HG03064 (cell line): Measurements from ENCODE around the gene CERT1.
"Not testable (repeated sequence)": the region's sequence is repeated elsewhere in the genome, so short reads cannot be mapped to it uniquely, and the experiment has no call there.

Experiments
- ATAC-seq: cut with Tn5 transposase; IDR thresholded peaks from one replicate; pipeline ENCODE4 v1.9.1; 2021; ENCODE audit warnings: low read depth; ENCODE audit not compliant: unreplicated experiment

CERT1 gene, protein sequence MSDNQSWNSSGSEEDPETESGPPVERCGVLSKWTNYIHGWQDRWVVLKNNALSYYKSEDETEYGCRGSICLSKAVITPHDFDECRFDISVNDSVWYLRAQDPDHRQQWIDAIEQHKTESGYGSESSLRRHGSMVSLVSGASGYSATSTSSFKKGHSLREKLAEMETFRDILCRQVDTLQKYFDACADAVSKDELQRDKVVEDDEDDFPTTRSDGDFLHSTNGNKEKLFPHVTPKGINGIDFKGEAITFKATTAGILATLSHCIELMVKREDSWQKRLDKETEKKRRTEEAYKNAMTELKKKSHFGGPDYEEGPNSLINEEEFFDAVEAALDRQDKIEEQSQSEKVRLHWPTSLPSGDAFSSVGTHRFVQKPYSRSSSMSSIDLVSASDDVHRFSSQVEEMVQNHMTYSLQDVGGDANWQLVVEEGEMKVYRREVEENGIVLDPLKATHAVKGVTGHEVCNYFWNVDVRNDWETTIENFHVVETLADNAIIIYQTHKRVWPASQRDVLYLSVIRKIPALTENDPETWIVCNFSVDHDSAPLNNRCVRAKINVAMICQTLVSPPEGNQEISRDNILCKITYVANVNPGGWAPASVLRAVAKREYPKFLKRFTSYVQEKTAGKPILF

DNA sequence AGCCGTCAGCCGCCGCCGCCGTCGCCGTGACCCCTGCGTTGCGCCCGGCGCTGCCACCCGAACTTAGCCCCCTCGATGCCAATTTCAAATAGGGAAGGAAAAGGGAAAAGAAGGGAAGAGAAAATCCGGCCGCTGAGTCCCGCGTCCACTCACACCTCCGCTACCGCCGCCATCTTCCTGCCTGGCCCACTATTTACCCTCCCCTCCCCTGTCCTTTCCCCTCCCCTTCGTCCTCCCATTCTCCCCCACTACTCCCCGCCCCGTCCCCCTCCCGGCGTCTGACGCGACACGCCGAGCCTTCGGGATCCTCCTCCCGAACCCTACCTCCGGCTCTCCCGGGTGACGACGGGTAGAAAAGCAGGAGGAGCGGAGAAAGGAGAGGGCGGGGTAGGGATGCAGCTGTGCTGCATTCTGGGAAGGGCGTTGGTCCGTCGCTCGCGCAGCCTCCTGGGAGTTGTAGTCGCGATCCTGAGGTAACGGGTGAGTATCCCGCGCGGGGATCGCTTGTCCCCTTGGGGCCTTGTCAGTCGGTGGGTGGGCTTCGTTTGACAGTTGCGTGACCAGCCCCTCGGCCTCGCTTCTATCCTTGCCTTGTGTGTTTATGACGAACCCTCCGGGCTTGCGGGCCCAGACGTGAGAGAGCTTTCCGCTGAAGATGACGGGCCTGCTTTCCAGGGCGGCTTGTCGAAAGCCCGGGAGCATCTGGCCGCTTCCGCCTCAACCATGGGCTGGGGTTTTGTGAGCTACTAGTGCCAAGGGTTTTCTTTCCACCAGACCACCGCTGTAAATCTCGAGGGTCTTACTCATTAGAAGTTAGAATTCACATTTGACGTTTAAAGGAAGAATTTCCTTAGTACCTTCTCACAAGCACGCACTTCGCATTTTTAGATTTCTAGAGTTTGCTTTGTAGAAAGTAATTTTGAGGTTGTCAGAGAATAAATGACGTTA, at the start of gene CERT1, which contains the start of gene POLK:
TSS of gene CERT1 (minus strand) at position 195 of the 948 bp plus-strand sequence. CDS start 422 bp downstream, outside the sequence.
TSS of gene POLK (plus strand) at position 457 of the 948 bp plus-strand sequence.
- ATAC-seq, result peak; percentile 63

DNA sequence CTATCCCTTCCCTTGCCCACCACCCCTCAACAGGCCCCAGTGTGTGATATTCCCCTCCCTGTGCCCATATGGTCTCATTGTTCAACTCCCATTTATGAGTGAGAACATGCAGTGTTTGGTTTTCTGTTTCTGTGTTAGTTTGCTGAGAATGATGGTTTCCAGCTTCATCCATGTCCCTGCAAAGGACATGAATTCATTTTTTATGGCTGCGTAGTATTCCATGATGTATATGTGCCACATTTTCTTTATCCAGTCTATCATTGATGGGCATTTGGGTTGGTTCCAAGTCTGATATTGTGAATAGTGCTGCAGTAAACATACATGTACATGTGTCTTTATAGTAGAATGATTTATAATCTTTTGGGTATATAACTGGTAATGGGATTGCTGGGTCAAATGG, 49.2 kb upstream of the CERT1 start:
- not testable (repeated sequence) for ATAC-seq

DNA sequence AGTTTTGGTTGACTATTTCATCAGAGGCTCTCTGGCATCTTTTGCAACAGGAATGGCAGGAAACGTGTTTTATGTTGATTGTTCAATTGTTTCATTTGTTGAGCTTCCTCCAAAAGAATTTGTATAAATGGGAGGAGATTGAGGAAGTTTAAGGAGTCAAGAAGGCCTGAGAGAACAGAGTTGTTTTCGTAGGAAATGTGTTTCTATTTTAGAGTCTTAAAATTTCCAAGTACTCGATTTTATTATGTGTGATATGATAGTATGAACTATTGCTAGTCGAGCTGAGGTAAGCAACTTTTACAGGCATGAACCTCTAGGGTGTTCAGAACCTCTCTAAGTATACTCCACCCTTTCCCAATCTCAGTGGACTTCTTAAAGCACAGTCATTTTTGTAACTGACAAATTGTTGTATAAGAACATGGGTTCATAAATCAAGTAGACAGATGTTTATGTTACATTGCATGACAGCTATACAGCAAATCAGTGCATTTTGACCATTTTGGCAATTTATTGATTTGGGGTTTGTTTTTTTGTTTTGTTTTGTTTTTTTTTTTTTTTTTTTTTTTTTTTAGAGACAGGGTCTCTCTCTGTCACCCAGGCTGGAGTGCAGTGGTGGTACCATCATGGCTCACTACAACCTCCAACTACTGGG, 47.7 kb upstream of the CERT1 start:
- no peak for ATAC-seq

DNA sequence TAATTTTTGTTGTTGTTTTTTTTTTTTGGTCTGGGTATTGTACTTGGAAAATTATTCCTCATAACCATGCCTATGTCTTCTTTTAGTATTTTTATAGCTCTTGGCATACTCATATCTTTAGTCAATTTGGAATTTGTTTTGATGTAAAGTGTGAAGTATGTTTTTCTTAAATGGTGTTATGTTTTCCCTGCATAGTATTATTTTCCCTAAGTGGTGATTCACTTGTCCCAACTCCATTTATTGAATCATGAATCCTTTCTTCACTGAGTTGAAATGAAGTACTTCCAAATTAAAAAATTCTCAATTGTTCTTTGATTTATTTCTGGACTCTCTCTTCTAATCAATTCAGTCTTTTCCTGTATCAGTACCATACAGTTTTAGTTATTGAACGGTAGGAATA, 46.8 kb upstream of the CERT1 start:
- no peak for ATAC-seq

DNA sequence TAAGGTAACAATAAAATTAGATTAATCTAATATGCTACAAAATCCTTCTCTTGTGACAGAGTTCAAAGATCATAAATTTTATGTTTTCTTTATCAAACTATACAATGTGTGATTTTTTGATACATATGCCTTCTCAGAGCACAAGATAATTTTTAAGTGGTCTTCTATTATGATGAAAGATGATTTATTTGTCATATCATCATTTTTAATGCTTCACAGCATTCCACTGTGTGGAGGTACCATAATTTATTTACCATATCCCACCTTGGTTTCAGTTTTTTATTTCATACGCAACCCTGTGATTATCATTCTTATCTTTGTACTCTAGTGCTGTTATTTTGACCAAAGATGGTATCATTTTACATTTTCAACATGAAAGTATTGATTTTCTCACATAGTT, 41.9 kb upstream of the CERT1 start:
- ATAC-seq, result no peak

DNA sequence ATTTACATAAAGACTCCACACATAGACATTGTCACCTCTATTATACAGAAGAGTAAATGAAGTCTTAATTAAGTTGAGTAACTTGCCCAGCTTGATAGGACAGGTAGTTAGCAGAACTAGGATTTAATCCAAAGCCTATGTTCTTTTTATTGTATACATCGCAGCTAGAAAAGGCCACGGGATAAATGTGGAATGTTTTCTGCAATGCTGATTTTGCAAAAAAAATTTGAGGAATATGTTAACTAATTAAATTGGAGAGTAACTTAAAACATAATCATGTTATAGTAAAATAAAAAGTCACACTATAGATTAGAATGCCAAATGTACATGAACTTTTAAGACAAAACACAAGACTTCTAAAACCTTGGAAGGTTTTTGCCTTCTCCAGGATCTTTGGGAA, 41.3 kb upstream of the CERT1 start:
- no peak for ATAC-seq

DNA sequence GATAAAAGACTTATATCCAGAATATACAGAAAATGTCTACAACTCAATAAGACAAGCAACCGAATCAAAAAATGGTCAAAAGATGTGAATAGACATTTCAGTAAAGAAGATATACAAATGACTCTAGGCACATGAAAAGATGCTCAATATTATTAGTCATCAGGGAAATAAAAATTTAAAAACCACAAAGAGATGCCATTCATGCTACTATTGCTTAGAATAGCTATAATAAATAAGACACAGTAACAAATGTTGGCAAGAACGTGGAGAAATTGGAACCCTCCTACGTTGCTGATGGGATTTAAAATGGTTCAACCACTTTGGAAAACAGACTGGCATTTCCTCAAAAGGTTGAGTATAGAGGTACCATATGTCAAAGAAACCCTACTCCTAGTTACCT, 40.0 kb upstream of the CERT1 start:
- no peak for ATAC-seq

DNA sequence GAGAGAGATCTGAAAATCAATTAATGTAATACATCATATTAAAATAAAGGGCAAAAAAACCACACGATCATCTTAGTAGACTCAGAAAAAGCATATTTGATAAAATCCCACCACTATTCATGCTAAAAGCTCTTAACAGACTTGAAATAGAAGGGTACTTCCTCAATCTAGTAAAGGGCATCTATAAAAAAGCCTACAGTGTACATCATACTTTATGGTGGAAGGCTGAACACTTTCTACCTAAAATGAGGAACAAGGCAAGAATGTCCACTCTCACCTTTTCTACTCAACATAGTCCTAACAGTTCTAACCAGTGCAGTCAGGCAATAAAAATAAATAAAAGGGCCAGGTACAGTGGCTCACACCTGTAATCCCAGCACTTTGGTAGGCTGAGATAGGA, 39.2 kb upstream of the CERT1 start:
- ATAC-seq, result no peak

DNA sequence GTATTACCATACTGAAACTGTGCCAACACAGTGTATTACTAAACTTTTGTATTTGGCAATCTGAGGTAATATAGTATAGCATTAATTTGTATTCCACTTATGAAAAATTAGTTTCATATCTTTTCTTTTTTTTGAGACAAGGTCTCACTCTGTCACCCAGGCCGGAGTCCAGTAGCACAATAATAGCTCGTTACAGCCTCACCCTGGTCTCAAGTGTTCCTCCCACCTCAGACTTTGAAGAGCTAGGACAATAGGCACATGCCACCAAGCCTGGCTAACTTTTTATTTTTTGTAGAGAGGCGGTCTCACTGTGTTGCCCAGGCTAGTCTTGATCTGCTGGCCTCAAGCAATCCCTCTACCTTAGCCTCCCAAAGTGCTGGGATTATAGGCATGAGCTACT, 36.4 kb upstream of the CERT1 start:
- ATAC-seq, result no peak

DNA sequence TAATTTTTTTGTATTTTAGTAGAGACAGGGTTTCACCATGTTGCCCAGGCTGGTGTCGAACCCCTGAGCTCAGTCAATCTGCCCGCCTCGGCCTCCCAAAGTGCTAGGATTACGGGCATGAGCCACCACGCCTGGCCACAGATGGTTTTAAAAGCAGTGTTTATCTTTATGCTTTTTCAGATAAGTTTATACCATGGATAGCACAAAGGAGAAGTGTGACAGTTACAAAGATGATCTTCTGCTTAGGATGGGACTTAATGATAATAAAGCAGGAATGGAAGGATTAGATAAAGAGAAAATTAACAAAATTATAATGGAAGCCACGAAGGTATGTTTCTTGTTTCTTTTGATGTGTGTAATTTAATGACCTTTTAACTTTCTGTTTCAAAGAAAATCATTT, 35.4 kb upstream of the CERT1 start:
- no peak for ATAC-seq

DNA sequence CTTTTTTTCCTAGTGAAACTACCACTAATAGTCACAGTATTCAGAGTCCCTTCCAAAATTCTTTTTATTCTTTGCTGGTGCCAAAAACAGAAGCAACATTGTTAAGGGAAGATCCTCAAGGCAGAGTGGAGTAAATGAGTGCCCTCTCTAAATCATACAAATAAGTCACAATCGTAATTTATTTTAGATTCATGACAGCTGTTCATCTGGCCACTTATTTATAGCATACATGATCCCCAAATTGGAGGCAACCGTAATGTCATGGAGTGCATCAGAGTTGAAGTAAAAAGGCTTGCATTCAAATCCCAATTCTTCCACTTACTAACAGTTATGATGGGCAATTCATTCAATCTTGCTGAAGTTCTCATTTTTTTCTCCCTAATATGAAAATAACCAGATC, 33.7 kb upstream of the CERT1 start:
- no peak for ATAC-seq

DNA sequence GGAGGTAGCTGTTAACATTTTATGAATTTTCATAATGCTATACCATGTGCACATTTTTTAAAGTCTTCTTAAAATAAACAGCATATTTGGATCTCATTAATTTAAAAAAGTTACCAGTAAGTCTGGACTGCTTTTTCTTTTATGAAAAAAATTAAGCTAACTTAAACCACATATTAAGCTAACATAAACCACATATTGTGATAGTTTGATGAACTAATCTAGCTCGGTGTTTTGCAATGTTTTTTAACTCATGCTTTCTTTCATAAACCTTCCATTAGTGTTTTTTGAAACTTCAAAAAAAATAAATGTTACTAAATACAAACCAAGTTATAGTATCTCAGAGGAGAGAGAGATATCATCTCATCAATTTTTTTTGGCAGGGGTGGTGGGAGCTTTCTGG, 26.8 kb upstream of the CERT1 start:
- ATAC-seq, result no peak

DNA sequence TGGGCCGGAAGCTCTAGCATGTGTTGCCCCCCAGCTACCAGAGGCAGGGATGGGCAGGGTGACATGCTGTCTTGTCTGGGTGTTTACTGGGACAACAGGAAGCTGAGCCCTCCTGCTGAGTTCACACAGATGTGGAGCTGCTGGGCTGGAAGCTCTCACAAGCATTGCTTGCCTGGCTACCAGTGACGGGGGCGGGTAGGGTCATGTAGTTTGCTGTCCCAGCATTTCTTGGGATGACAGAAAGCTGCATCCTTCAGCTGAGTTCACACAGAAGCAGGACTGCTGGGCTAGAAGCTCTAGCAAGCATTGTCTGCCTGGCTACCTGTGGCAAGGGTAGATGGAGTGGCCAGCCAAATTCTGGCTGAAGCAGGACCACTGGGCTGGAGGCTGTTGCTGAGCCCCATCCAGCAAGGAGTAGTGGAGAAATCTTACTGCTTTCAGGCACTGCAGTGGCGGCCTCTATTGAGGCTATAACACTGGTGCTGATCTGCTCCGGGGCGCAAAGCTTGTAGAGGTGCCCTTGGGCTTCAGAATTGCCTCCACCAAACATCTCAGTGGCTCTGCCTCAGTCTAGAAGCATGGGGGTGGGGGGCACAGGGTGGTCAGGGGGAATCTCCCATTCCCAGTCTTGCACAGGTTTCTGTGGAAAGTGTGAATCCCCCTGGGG, 25.4 kb upstream of the CERT1 start:
- no peak for ATAC-seq

DNA sequence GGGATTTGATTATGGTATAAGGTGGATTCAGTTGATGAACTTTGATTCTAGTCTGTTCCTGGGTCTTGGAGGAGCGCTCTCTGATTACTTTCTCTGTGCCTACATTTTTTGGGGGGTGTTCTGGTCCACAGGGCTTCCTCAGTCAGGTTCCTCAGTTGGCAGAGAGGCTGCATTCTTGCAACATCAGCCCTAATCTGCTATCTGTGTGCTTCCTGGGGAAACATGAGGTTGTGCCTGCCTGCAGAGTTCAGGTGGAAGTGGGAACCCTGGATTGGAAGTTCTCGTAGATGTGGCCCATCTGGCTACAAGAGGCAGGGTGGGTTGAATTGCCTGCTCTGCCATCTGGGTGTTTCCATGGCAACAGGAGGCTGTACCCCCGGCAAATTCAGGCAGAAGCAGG, 24.7 kb upstream of the CERT1 start:
- ATAC-seq, result no peak

DNA sequence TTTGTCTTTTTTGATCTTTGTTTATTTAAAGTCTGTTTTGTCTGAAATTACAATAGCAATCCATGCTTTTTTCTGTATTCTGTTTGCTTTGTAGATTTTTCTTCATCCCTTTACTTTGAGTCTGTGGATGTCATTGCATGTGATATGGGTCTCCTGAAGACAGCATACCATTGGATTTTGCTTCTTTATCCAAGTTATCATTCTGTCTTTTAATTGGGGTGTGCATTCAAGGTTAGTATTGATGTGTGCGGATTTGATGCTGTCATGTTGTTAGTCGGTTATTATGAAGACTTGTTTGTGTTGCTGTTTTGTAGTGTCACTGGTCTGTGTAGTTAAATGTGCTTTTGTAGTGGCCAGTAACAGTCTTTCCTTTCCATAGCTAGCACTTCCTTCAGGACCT, 23.3 kb upstream of the CERT1 start:
- ATAC-seq, result no peak

DNA sequence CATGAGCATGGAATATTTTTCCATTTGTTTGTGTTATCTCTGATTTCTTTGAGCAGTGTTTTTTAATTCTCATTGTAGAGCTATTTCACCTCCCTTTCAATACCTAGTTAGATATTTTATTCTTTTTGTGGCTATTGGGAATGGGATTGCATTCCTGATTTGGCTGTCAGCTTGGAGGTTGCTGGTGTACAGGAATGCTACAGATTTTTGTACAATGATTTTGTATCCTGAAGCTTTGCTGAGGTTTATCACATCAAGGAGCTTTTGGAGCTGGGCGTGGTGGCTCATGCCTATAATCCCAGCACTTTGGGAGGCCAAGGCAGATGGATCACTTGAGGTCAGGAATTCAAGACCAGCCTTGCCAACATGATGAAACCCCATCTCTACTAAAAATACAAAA, 22.3 kb upstream of the CERT1 start:
- not testable (repeated sequence) for ATAC-seq

DNA sequence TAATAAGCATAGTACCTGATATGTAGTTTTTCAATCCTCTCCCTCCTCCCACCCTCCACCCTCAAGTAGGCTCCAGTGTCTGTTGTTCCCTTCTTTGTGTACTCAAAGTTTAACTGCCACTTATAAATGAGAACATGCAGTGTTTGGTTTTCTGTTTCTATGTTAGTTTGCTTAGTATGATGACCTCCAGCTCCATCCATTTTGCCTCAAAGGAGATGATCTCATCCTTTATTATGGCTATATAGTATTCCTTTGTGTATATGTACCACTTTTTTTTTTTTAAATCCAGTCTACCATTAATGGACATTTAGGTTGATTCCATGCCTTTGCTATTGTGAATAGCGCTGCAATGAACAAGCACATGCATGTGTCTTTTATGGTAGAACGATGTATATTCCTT, 20.8 kb upstream of the CERT1 start:
- no peak for ATAC-seq

DNA sequence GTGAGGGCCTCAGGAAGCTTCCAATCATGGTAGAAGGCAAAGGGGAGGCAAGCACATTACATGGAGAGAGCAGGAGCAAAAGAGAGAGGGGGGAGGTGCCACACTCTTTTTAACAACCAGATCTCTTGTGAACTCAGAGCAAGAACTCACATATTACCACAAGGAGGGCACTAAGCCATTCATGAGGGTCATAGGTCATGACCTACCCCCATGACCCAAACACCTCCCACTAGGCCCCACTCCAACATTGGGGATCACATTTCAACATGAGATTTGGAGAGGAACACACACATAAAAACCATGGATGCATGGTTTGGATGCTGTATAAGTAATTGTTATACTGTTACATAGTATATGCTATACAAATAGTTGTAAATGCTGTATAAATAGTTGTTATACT, 17.8 kb upstream of the CERT1 start:
- ATAC-seq, result no peak

DNA sequence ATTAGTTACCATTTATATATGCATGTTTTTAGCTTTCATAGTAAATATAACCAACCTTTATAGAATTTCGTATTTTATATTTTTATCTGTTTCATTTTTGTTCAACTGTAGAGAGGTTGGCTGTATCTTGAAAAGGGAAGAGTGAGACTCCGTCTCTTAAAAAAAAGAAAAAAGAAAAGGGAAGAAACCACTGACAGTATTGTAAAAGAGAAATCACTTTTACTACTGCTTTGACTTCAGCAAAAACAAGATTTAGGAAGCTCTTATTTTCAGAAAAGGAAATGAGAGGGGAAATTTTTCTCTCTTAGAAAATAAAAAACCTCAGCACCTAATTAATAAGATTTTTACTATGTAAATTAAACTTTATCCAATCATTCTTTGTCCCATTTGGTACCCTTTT, 14.6 kb upstream of the CERT1 start:
- ATAC-seq, result no peak

DNA sequence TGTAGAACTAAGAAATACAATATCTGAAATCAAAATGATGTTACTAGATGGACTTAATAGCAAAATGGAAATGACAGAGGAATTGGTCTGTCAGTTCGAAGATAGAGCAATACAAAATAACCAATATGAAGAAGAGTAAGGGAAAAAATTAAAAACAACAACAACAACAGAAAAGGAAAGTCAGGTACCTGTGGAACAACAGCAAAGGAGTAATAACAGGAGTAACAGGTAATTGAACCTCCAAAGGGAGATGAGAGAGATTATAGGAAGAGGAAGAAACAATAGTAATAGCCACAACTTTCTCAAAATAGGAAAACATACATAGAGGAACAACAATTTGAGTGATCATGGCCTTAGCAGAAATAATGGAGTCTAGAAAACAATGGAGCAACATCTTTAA, 13.9 kb upstream of the CERT1 start:
- ATAC-seq, result no peak
